CD14-positive monocyte (primary cell): Measurements from ENCODE around the gene ATP1B3. TPM values are rescaled to one million over a fixed set of nuclear protein-coding genes. Genes with fewer than 3 reads are reported as not detected.
A peak's percentile ranks its signal among the peaks of the same experiment; 100 is the strongest.

Experiments
- DNase-seq, 3 donors: peaks; one replicate each; pipeline ENCODE4 v3.0.0-alpha.2; 2011 to 2022
- H2AFZ ChIP-seq: 2 replicates; pipeline ENCODE4 v1.6.0; 2012; ENCODE audit warnings: mild to moderate bottlenecking, low read depth, low read length, inconsistent platforms; ENCODE audit not compliant: insufficient read depth, poor library complexity, severe bottlenecking
- H3K27ac ChIP-seq, 2 donors: 1 replicate in 1 of 2; 2 replicates in 1 of 2; pipeline ENCODE4 v1.5.1; 2012 to 2013; ENCODE audit warnings: low read length in 2 of 2, control low read depth in 1 of 2, inconsistent platforms in 1 of 2, low read depth in 1 of 2, mild to moderate bottlenecking in 1 of 2
- H3K27me3 ChIP-seq, 2 donors: one replicate each; pipeline versions ENCODE4 v1.6.0 to v1.6.1; 2011 to 2013; ENCODE audit warnings: low read length in 2 of 2; ENCODE audit not compliant: control insufficient read depth in 2 of 2, insufficient read depth in 2 of 2
- H3K36me3 ChIP-seq, 2 donors: replicated peaks in 1 of 2; 1 replicate in 1 of 2; 2 replicates in 1 of 2; pipeline versions ENCODE4 v1.5.1 to v1.6.1; 2012 to 2013; ENCODE audit warnings: low read length in 2 of 2, control low read depth in 1 of 2, inconsistent platforms in 1 of 2, mild to moderate bottlenecking in 1 of 2; ENCODE audit not compliant: insufficient read depth in 2 of 2, control insufficient read depth in 1 of 2
- H3K4me1 ChIP-seq, 2 donors: 1 replicate in 1 of 2; 2 replicates in 1 of 2; pipeline versions ENCODE4 v1.5.1 to v1.6.1; 2012 to 2013; ENCODE audit warnings: low read length in 2 of 2, control low read depth in 1 of 2, inconsistent platforms in 1 of 2, mild to moderate bottlenecking in 1 of 2, moderate library complexity in 1 of 2; ENCODE audit not compliant: insufficient read depth in 2 of 2, control insufficient read depth in 1 of 2
- H3K4me2 ChIP-seq: replicated peaks from 2 replicates; pipeline ENCODE3; 2012; ENCODE audit warnings: low read length, moderate library complexity, mild to moderate bottlenecking; ENCODE audit not compliant: poor library complexity, severe bottlenecking; ENCODE audit errors: extremely low read depth
- H3K4me3 ChIP-seq, 3 experiments: fragments of 200-600 bp in 1 of 3; sonication (generic) in 1 of 3; replicated peaks in 1 of 3; 1 replicate in 2 of 3; 2 replicates in 1 of 3; pipeline ENCODE4 v1.5.1; 2011 to 2013; ENCODE audit warnings: low read length in 3 of 3, mild to moderate bottlenecking in 3 of 3, control low read depth in 2 of 3, low read depth in 2 of 3, inconsistent platforms in 1 of 3, moderate library complexity in 1 of 3
- H3K79me2 ChIP-seq: 2 replicates; pipeline ENCODE4 v1.6.0; 2012; ENCODE audit warnings: mild to moderate bottlenecking, control low read depth, inconsistent platforms, low read length, moderate library complexity; ENCODE audit not compliant: insufficient read depth
- H3K9ac ChIP-seq: 2 replicates; pipeline ENCODE4 v1.6.0; 2017; ENCODE audit warnings: low read length, mild to moderate bottlenecking; ENCODE audit not compliant: insufficient read depth, poor library complexity, severe bottlenecking
- H3K9me3 ChIP-seq, 2 donors: replicated peaks in 1 of 2; 1 replicate in 1 of 2; 2 replicates in 1 of 2; pipeline versions ENCODE4 v1.5.1 to v1.6.1; 2012 to 2013; ENCODE audit warnings: low read length in 2 of 2, control low read depth in 1 of 2; ENCODE audit not compliant: control insufficient read depth in 1 of 2, insufficient read depth in 1 of 2
- H4K20me1 ChIP-seq: 2 replicates; pipeline ENCODE4 v1.6.0; 2012; ENCODE audit warnings: mild to moderate bottlenecking, low read length, control low read depth, moderate library complexity; ENCODE audit not compliant: insufficient read depth
- H3K27ac Mint-ChIP-seq, 7 donors: one replicate each; pipeline ENCODE4 v1.8.0; 2020; ENCODE audit warnings: mild to moderate bottlenecking in 7 of 7, mixed read lengths in 7 of 7, moderate library complexity in 6 of 7, inconsistent platforms in 2 of 7
- H3K27me3 Mint-ChIP-seq, 3 donors: one replicate each; pipeline ENCODE4 v1.8.0; 2021 to 2022; ENCODE audit warnings: low read depth in 3 of 3, mild to moderate bottlenecking in 3 of 3, mixed read lengths in 3 of 3, moderate library complexity in 3 of 3, inconsistent platforms in 1 of 3
- H3K36me3 Mint-ChIP-seq, 2 donors: one replicate each; pipeline ENCODE4 v1.8.0; 2020; ENCODE audit warnings: mixed read lengths in 2 of 2, inconsistent platforms in 1 of 2, mild to moderate bottlenecking in 1 of 2
- H3K4me1 Mint-ChIP-seq: one replicate; pipeline ENCODE4 v1.8.0; 2020; ENCODE audit warnings: mild to moderate bottlenecking, mixed read lengths
- H3K4me3 Mint-ChIP-seq, 2 donors: one replicate each; pipeline ENCODE4 v1.8.0; 2020; ENCODE audit warnings: mild to moderate bottlenecking in 2 of 2, mixed read lengths in 2 of 2, moderate library complexity in 1 of 2
- H3K9me3 Mint-ChIP-seq, 7 donors: one replicate each; pipeline ENCODE4 v1.8.0; 2020 to 2022; ENCODE audit warnings: mixed read lengths in 7 of 7, mild to moderate bottlenecking in 6 of 7, moderate library complexity in 6 of 7, inconsistent platforms in 2 of 7
- WGBS: methylation state at CpG from one replicate; pipeline ENCODE4 v1.1.5; 2013; ENCODE audit warnings: missing lambda C conversion rate; ENCODE audit not compliant: insufficient coverage; 5-methylcytosine and 5-hydroxymethylcytosine counted together
- intact Hi-C, 2 donors: fragments of 100-400 bp; cut with micrococcal nuclease; formaldehyde crosslinking; loops; one replicate each; pipeline versions ENCODE4 v1.15.0 to v1.15.1; 2023
- polyA plus RNA-seq, 3 donors: library from polyadenylated mRNA; depleted of rRNA in 1 of 3; unstranded in 2 of 3; stranded (reverse) in 1 of 3; fragments of 300-500 nt in 2 of 3; fragments of >200 nt in 1 of 3; fragmentation: Illumina TruSeq in 2 of 3; gene quantifications; 1 replicate in 2 of 3; 2 replicates in 1 of 3; pipeline ENCODE4 v1.2.3, GENCODE V29; 2012 to 2021
- TF ChIP-seq, protein P1 (sequence below): fragments of 200-600 bp; IDR thresholded peaks from one replicate; pipeline ENCODE4 v1.8.0; 2022; ENCODE audit warnings: antibody characterized with exemption, mild to moderate bottlenecking

The ATP1B3 gene
- polyA plus RNA-seq, 3 donors, result 90.6 to 208 (median 177) TPM

- no peaks in the 10 kb centered on the region for H3K9me3 ChIP-seq
- Mint-ChIP-seq H3K36me3 (peaks cover 6 to 10% of the 10 kb centered on the region in 2 donors), H3K27me3 (no peaks in the 10 kb centered on the region), H3K4me1 (no peaks in the 10 kb centered on the region), H3K9me3 (peaks cover 0 to 2% (median 0%) of the 10 kb centered on the region in 7 donors), H3K4me3 (no peak overlapping the region), H3K27ac (peak overlapping the region in 1 of 7 donors; percentile 20)
- H3K27ac ChIP-seq, result no peak overlapping the region
- H3K4me2 ChIP-seq, result no peak overlapping the region
- WGBS, result 83% methylated on average over 1 of the region's 3 CpGs
- H3K27me3 ChIP-seq, result no peaks in the 10 kb centered on the region
- no peak overlapping the region for H3K9ac ChIP-seq
- TF ChIP-seq, protein P1, sequence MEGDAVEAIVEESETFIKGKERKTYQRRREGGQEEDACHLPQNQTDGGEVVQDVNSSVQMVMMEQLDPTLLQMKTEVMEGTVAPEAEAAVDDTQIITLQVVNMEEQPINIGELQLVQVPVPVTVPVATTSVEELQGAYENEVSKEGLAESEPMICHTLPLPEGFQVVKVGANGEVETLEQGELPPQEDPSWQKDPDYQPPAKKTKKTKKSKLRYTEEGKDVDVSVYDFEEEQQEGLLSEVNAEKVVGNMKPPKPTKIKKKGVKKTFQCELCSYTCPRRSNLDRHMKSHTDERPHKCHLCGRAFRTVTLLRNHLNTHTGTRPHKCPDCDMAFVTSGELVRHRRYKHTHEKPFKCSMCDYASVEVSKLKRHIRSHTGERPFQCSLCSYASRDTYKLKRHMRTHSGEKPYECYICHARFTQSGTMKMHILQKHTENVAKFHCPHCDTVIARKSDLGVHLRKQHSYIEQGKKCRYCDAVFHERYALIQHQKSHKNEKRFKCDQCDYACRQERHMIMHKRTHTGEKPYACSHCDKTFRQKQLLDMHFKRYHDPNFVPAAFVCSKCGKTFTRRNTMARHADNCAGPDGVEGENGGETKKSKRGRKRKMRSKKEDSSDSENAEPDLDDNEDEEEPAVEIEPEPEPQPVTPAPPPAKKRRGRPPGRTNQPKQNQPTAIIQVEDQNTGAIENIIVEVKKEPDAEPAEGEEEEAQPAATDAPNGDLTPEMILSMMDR, result no peak
- intact Hi-C loops, result loop anchor here (5.0 to 10.0 kb wide), 2 partner anchors 322 to 324 kb away; no protein-coding TSS in a partner anchor
- no peak overlapping the region for H2AFZ ChIP-seq
- H4K20me1 ChIP-seq, result no peaks in the 10 kb centered on the region
- H3K36me3 ChIP-seq, result no peaks in the 10 kb centered on the region
- no peak for DNase-seq
- no peaks in the 10 kb centered on the region for H3K79me2 ChIP-seq
- H3K4me1 ChIP-seq, result no peaks in the 10 kb centered on the region
- H3K4me3 ChIP-seq, result no peak overlapping the region
These were observed 84.3 kb downstream of the ATP1B3 start for GRCh38 chr3:141960731-141961130.

- Histone ChIP-seq H3K4me2 (no peak overlapping the region), H3K9ac (no peak overlapping the region), H3K27ac (no peak overlapping the region), H2AFZ (no peak overlapping the region), H3K79me2 (no peaks in the 10 kb centered on the region), H3K4me3 (no peak overlapping the region), H4K20me1 (no peaks in the 10 kb centered on the region), H3K27me3 (no peaks in the 10 kb centered on the region), H3K9me3 (no peaks in the 10 kb centered on the region), H3K36me3 (no peaks in the 10 kb centered on the region), H3K4me1 (no peaks in the 10 kb centered on the region)
- Mint-ChIP-seq H3K4me1 (no peaks in the 10 kb centered on the region), H3K9me3 (no peaks in the 10 kb centered on the region), H3K27me3 (no peaks in the 10 kb centered on the region), H3K27ac (peak overlapping the region in 2 of 7 donors; percentile 6 to 66), H3K4me3 (no peak overlapping the region), H3K36me3 (peaks cover 6 to 21% of the 10 kb centered on the region in 2 donors)
- TF ChIP-seq, protein P1, result no peak
- no peak for DNase-seq
- WGBS, result 100% methylated on average over 2 of the region's 4 CpGs
- intact Hi-C loops, result loop anchor here (5.0 to 10.0 kb wide), 2 partner anchors 319 to 322 kb away; no protein-coding TSS in a partner anchor
These were observed 86.9 kb downstream of the ATP1B3 start for GRCh38 chr3:141963301-141963700.
